Neural cell (in vitro differentiated cells): ENCODE measurements around the gene CCP110.
A peak's percentile ranks its signal among the peaks of the same experiment; 100 is the strongest.

Source experiments
- EP300 ChIP-seq: fragments of 450-650 bp; conservative IDR thresholded peaks from 2 replicates; pipeline ENCODE4 v1.6.1; 2014; ENCODE audit warnings: antibody characterized with exemption, mild to moderate bottlenecking, moderate library complexity; ENCODE audit not compliant: poor library complexity, severe bottlenecking
- EZH2 ChIP-seq: fragments of 200-600, 300-800 bp; shearing (Covaris generic), sonication (generic); IDR thresholded peaks from 2 replicates; pipeline ENCODE4 v1.6.1; 2014; ENCODE audit warnings: antibody characterized with exemption, low read length, borderline replicate concordance, mild to moderate bottlenecking; ENCODE audit not compliant: insufficient read depth, poor library complexity, severe bottlenecking
- MXI1 ChIP-seq: fragments of 450-650 bp; conservative IDR thresholded peaks from 2 replicates; pipeline ENCODE4 v1.6.1; 2014; ENCODE audit warnings: antibody characterized with exemption, mild to moderate bottlenecking; ENCODE audit not compliant: poor library complexity, severe bottlenecking
- POLR2AphosphoS5 ChIP-seq: IDR thresholded peaks from 2 replicates; pipeline ENCODE4 v1.6.1; 2012
- RAD21 ChIP-seq: fragments of 450-650 bp; conservative IDR thresholded peaks from 2 replicates; pipeline ENCODE4 v1.6.1; 2014; ENCODE audit warnings: antibody characterized with exemption, mild to moderate bottlenecking, moderate library complexity
- SMC3 ChIP-seq: fragments of 450-650 bp; conservative IDR thresholded peaks from 2 replicates; pipeline ENCODE4 v1.6.1; 2014; ENCODE audit warnings: antibody characterized with exemption, mild to moderate bottlenecking, moderate library complexity; ENCODE audit not compliant: poor library complexity
- TF ChIP-seq, protein P1 (sequence below): fragments of 450-650 bp; IDR thresholded peaks from 2 replicates; pipeline ENCODE4 v1.5.1; 2014; ENCODE audit warnings: antibody characterized with exemption, mild to moderate bottlenecking, moderate library complexity; ENCODE audit not compliant: poor library complexity, severe bottlenecking

GRCh38 chr16:19559242-19559910 is 35.6 kb downstream of the CCP110 start:
- TF ChIP-seq, protein P1, sequence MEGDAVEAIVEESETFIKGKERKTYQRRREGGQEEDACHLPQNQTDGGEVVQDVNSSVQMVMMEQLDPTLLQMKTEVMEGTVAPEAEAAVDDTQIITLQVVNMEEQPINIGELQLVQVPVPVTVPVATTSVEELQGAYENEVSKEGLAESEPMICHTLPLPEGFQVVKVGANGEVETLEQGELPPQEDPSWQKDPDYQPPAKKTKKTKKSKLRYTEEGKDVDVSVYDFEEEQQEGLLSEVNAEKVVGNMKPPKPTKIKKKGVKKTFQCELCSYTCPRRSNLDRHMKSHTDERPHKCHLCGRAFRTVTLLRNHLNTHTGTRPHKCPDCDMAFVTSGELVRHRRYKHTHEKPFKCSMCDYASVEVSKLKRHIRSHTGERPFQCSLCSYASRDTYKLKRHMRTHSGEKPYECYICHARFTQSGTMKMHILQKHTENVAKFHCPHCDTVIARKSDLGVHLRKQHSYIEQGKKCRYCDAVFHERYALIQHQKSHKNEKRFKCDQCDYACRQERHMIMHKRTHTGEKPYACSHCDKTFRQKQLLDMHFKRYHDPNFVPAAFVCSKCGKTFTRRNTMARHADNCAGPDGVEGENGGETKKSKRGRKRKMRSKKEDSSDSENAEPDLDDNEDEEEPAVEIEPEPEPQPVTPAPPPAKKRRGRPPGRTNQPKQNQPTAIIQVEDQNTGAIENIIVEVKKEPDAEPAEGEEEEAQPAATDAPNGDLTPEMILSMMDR: peak; percentile 81
- TF ChIP-seq MXI1: no peak
- no peak for TF ChIP-seq EP300
- TF ChIP-seq SMC3: peak; percentile 77
- no peak for TF ChIP-seq POLR2AphosphoS5
- TF ChIP-seq EZH2: no peak
- TF ChIP-seq RAD21: peak; percentile 76
